Measurements from ENCODE around the gene NPIPA8.
"Not testable (repeated sequence)": the region's sequence is repeated elsewhere in the genome, so short reads cannot be mapped to it uniquely, and the experiment has no call there.

NPIPA8 gene

GRCh38 chr16:18336636-18337035, at the start of gene NPIPA8:
NPIPA8 (minus strand) TSS chr16:18336736; CDS start chr16:18332662, 4,074 bp downstream.
- not testable (repeated sequence) for DNase-seq (ENCODE audit: low read depth)

- DNase-seq (ENCODE audit: low read depth) = not testable (repeated sequence)
These were observed 48.7 kb upstream of the NPIPA8 start for GRCh38 chr16:18385285-18385684.

- DNase-seq (ENCODE audit: low read depth) = not testable (repeated sequence)
These were observed 48.3 kb upstream of the NPIPA8 start for GRCh38 chr16:18384869-18385268.

GRCh38 chr16:18384098-18384636, 47.6 kb upstream of the NPIPA8 start:
- DNase-seq (ENCODE audit: low read depth) = not testable (repeated sequence)

- DNase-seq (ENCODE audit: low read depth) = not testable (repeated sequence)
These were observed 46.2 kb upstream of the NPIPA8 start for GRCh38 chr16:18382696-18383095.

- DNase-seq (ENCODE audit: low read depth) = not testable (repeated sequence)
These were observed 11.2 kb upstream of the NPIPA8 start for GRCh38 chr16:18347742-18348141.

- not testable (repeated sequence) for DNase-seq (ENCODE audit: low read depth)
These were observed 10.5 kb upstream of the NPIPA8 start for GRCh38 chr16:18346993-18347392.

- DNase-seq (ENCODE audit: low read depth) = not testable (repeated sequence)
These were observed 8.1 kb upstream of the NPIPA8 start for GRCh38 chr16:18344634-18345033.

GRCh38 chr16:18341986-18342385, 5.5 kb upstream of the NPIPA8 start:
- not testable (repeated sequence) for DNase-seq (ENCODE audit: low read depth)

GRCh38 chr16:18341417-18341960, 5.0 kb upstream of the NPIPA8 start:
- not testable (repeated sequence) for DNase-seq (ENCODE audit: low read depth)

- DNase-seq (ENCODE audit: low read depth) = not testable (repeated sequence)
These were observed 2.7 kb upstream of the NPIPA8 start for GRCh38 chr16:18339210-18339609.

GRCh38 chr16:18311811-18312210, 24.7 kb downstream of the NPIPA8 start:
- not testable (repeated sequence) for DNase-seq (ENCODE audit: low read depth)

GRCh38 chr16:18309159-18309558, 27.4 kb downstream of the NPIPA8 start:
- not testable (repeated sequence) for DNase-seq (ENCODE audit: low read depth)

- not testable (repeated sequence) for DNase-seq (ENCODE audit: low read depth)
These were observed 29.3 kb downstream of the NPIPA8 start for GRCh38 chr16:18307241-18307640.

- not testable (repeated sequence) for DNase-seq (ENCODE audit: low read depth)
These were observed 30.5 kb downstream of the NPIPA8 start for GRCh38 chr16:18306066-18306465.

- DNase-seq (ENCODE audit: low read depth) = not testable (repeated sequence)
These were observed 33.4 kb downstream of the NPIPA8 start for GRCh38 chr16:18303059-18303706.

- DNase-seq (ENCODE audit: low read depth) = not testable (repeated sequence)
These were observed 38.8 kb downstream of the NPIPA8 start for GRCh38 chr16:18297714-18298113.

GRCh38 chr16:18296931-18297330, 39.6 kb downstream of the NPIPA8 start:
- DNase-seq (ENCODE audit: low read depth) = not testable (repeated sequence)

- DNase-seq (ENCODE audit: low read depth) = not testable (repeated sequence)
These were observed 42.2 kb downstream of the NPIPA8 start for GRCh38 chr16:18294371-18294770.

GRCh38 chr16:18293337-18293956, 43.1 kb downstream of the NPIPA8 start:
- DNase-seq (ENCODE audit: low read depth) = not testable (repeated sequence)

- not testable (repeated sequence) for DNase-seq (ENCODE audit: low read depth)
These were observed 45.6 kb downstream of the NPIPA8 start for GRCh38 chr16:18290959-18291358.

- not testable (repeated sequence) for DNase-seq (ENCODE audit: low read depth)
These were observed 50.2 kb downstream of the NPIPA8 start for GRCh38 chr16:18286342-18286741.

- not testable (repeated sequence) for DNase-seq (ENCODE audit: low read depth)
These were observed 56.2 kb downstream of the NPIPA8 start for GRCh38 chr16:18280319-18280718.
